Natural killer cell (primary cell): Measurements from ENCODE around the gene RAPGEF4. TPM values are rescaled to one million over a fixed set of nuclear protein-coding genes. Genes with fewer than 3 reads are reported as not detected.
A peak's percentile ranks its signal among the peaks of the same experiment; 100 is the strongest.

Experiments used
- ATAC-seq, 3 donors: fragments of 150-1000 bp in 2 of 3; fragments of 200-7000 bp in 1 of 3; cut with Tn5 transposase; 1 replicate in 1 of 3; 2 replicates in 2 of 3; pipeline ENCODE4 v1.10.0; 2021; ENCODE audit warnings: mild to moderate bottlenecking in 2 of 3, moderate library complexity in 2 of 3
- DNase-seq, 2 donors: peaks; one replicate each; pipeline versions ENCODE4 v3.0.0 to v3.0.0-alpha.2; 2013 to 2021; ENCODE audit warnings: mixed read lengths in 1 of 2
- H3K27ac ChIP-seq: one replicate; pipeline ENCODE4 v1.5.1; 2013; ENCODE audit warnings: mild to moderate bottlenecking, low read length
- H3K27me3 ChIP-seq: one replicate; pipeline ENCODE4 v1.6.1; 2013; ENCODE audit warnings: low read length; ENCODE audit not compliant: control insufficient read depth, insufficient read depth
- H3K36me3 ChIP-seq: one replicate; pipeline ENCODE4 v1.6.1; 2013; ENCODE audit warnings: low read length; ENCODE audit not compliant: control insufficient read depth, insufficient read depth
- H3K4me1 ChIP-seq: one replicate; pipeline ENCODE4 v1.6.1; 2013; ENCODE audit warnings: low read length; ENCODE audit not compliant: control insufficient read depth, insufficient read depth
- H3K4me3 ChIP-seq: one replicate; pipeline ENCODE4 v1.5.1; 2013; ENCODE audit warnings: low read length
- H3K9me3 ChIP-seq: one replicate; pipeline ENCODE4 v1.6.1; 2013; ENCODE audit warnings: low read length; ENCODE audit not compliant: control insufficient read depth, insufficient read depth
- H3K27ac Mint-ChIP-seq, 2 donors: one replicate each; pipeline ENCODE4 v1.8.0; 2022; ENCODE audit warnings: mild to moderate bottlenecking in 2 of 2, mixed read lengths in 2 of 2, moderate library complexity in 1 of 2
- H3K27me3 Mint-ChIP-seq, 2 donors: one replicate each; pipeline ENCODE4 v1.8.0; 2022; ENCODE audit warnings: low read depth in 2 of 2, mixed read lengths in 2 of 2
- H3K36me3 Mint-ChIP-seq: one replicate; pipeline ENCODE4 v1.8.0; 2022; ENCODE audit warnings: mixed read lengths
- H3K4me1 Mint-ChIP-seq, 2 donors: one replicate each; pipeline ENCODE4 v1.8.0; 2022; ENCODE audit warnings: mixed read lengths in 2 of 2
- H3K4me3 Mint-ChIP-seq: one replicate; pipeline ENCODE4 v1.8.0; 2022; ENCODE audit warnings: mild to moderate bottlenecking, moderate library complexity, mixed read lengths
- H3K9me3 Mint-ChIP-seq, 2 donors: one replicate each; pipeline ENCODE4 v1.8.0; 2022; ENCODE audit warnings: mixed read lengths in 2 of 2
- WGBS: methylation state at CpG from one replicate; pipeline ENCODE4 v1.1.7; 2013; ENCODE audit warnings: missing lambda C conversion rate; ENCODE audit not compliant: insufficient coverage; 5-methylcytosine and 5-hydroxymethylcytosine counted together
- intact Hi-C: fragments of 100-400 bp; cut with micrococcal nuclease; formaldehyde crosslinking; loops from one replicate; pipeline ENCODE4 v1.14.2; 2022
- total RNA-seq, 4 donors: library from RNA; stranded (reverse); fragments of 120-200 nt in 1 of 4; gene quantifications; one replicate each; pipeline versions ENCODE4 v1.2.3 to v1.2.4, GENCODE V29; 2013 to 2022
- TF ChIP-seq, protein P1 (sequence below): fragments of 200-600 bp; IDR thresholded peaks from one replicate; pipeline ENCODE4 v1.8.0; 2022; ENCODE audit warnings: antibody characterized with exemption

RAPGEF4 gene
- total RNA-seq, 3 donors from 2014 or later (not counting 1 experiment from before 2014, with no cell fraction given), result 0.50 TPM; not detected in 2

DNA sequence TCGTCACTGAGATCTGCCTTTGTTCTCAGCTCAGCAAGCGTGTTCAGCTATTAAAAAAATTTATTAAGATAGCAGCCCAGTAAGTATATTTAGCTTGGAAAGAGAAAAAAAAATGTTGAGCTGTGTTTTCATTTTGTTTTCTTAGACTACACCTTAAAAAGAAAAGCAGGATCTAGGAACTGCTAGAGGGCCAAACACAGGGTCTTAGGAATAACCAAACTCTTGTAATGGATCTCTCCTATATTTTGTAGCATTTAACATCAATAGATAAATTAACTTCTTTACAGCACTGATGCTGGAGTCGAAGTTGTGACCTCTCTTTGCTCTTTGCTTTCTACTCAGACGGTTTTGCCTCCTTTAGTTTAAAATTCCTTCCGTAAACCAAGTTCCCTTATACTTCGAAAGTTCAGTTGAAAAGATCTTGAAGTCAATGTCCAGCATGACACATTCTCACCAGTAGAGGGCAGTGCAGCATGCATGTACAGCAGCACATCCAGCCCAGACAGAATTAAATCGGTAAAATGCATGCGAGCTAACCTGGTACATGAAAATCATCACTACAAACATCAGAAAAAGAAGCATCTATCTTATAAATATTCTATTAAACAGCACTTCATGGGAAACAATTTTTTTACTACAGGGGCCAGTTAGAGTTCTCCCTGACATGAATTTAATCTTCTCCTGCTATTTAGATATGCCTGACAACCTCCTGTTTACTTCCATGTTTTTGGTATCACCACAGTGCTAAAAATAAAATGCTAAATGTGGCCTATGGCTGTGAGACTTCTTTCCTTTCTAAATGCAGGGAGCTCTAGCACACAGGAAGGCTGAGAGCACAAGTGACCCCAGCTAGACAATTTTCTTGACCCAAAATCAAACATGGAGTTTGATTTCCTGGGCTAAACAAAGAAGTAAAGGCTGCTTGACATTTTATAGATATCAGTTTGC, 291.8 kb downstream of the RAPGEF4 start:
- no peak overlapping the region for H3K27ac Mint-ChIP-seq
- H3K27ac ChIP-seq, result no peak overlapping the region
- H3K27me3 ChIP-seq, result peaks cover 2% of the 10 kb centered on the region
- no peaks in the 10 kb centered on the region for H3K4me1 Mint-ChIP-seq
- no peaks in the 10 kb centered on the region for H3K4me1 ChIP-seq
- ATAC-seq (peak; percentile 72 to 87 (median 84)), DNase-seq (peak; percentile 54 to 90)
- no peaks in the 10 kb centered on the region for H3K9me3 Mint-ChIP-seq
- intact Hi-C loops, result loop anchor here (1.0 kb wide), 2 partner anchors 183 to 1314 kb away; no protein-coding TSS in a partner anchor
- no peaks in the 10 kb centered on the region for H3K36me3 ChIP-seq
- no peaks in the 10 kb centered on the region for H3K9me3 ChIP-seq
- H3K4me3 ChIP-seq, result no peak overlapping the region
- peaks cover 20 to 26% of the 10 kb centered on the region in 2 donors for H3K27me3 Mint-ChIP-seq
- WGBS, result 32% methylated on average over 8 of the region's 8 CpGs
- H3K4me3 Mint-ChIP-seq, result no peak overlapping the region
- TF ChIP-seq, protein P1, sequence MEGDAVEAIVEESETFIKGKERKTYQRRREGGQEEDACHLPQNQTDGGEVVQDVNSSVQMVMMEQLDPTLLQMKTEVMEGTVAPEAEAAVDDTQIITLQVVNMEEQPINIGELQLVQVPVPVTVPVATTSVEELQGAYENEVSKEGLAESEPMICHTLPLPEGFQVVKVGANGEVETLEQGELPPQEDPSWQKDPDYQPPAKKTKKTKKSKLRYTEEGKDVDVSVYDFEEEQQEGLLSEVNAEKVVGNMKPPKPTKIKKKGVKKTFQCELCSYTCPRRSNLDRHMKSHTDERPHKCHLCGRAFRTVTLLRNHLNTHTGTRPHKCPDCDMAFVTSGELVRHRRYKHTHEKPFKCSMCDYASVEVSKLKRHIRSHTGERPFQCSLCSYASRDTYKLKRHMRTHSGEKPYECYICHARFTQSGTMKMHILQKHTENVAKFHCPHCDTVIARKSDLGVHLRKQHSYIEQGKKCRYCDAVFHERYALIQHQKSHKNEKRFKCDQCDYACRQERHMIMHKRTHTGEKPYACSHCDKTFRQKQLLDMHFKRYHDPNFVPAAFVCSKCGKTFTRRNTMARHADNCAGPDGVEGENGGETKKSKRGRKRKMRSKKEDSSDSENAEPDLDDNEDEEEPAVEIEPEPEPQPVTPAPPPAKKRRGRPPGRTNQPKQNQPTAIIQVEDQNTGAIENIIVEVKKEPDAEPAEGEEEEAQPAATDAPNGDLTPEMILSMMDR, result peak; percentile 98
- H3K36me3 Mint-ChIP-seq, result no peaks in the 10 kb centered on the region

DNA sequence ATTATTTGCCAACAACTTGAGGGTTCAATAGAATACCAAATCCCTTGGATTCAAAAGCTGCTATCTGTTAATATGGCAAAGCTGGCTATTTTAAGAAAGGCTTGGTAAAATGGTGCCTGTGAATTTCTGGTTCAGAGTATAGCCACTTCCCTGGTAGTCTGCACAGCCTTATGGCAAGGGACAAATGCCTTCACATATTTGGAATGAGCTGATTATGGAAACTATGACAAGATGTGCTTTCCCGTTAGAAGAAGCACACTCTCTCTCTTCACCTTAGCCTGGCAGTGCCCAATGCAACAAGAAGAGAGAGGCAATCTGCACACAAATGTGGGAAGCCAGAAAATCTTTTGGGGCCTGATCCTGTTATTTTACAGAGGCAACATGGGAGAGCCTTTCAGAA, 292.5 kb downstream of the RAPGEF4 start:
- peaks cover 20 to 33% of the 10 kb centered on the region in 2 donors for H3K27me3 Mint-ChIP-seq
- intact Hi-C loops, result no loop called here

DNA sequence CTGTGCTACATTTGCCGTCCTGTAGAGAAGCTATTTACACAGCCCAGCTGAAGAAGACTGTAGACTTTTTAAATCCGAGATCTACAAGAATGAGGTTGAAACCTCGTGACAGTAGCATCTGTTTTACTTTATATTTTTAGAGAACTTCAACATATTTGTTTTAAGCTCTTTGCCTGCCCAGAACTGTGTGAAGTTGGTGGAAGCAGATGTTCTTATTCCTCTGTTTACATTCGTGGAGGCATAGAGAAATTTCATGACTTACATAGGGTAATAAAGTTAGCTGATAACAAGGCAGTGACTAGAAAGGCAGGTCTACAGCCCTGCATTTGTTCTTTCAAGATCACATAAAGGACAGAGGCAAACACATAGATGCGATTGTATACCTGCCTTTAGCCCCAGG, 293.0 kb downstream of the RAPGEF4 start:
- ATAC-seq (no peak), DNase-seq (no peak)
- intact Hi-C loops, result no loop called here
- Histone ChIP-seq H3K36me3 (no peaks in the 10 kb centered on the region), H3K27ac (no peak overlapping the region), H3K9me3 (no peaks in the 10 kb centered on the region), H3K27me3 (no peaks in the 10 kb centered on the region), H3K4me3 (no peak overlapping the region), H3K4me1 (no peaks in the 10 kb centered on the region)
- Mint-ChIP-seq H3K27ac (no peak overlapping the region), H3K4me1 (no peaks in the 10 kb centered on the region), H3K27me3 (peaks cover 20 to 33% of the 10 kb centered on the region in 2 donors), H3K36me3 (no peaks in the 10 kb centered on the region), H3K9me3 (no peaks in the 10 kb centered on the region), H3K4me3 (no peak overlapping the region)
- TF ChIP-seq, protein P1, result no peak
- WGBS, result 80% methylated on average over 4 of the region's 5 CpGs

More for the DNA sequence above, 292.5 kb downstream of the RAPGEF4 start:
- TF ChIP-seq, protein P1, result no peak
- no peaks in the 10 kb centered on the region for H3K4me1 ChIP-seq
- no peaks in the 10 kb centered on the region for H3K9me3 ChIP-seq
- no peaks in the 10 kb centered on the region for H3K36me3 Mint-ChIP-seq
- ATAC-seq (no peak), DNase-seq (no peak)
- WGBS, result 100% methylated on average over 1 of the region's 1 CpG
- no peak overlapping the region for H3K27ac ChIP-seq
- no peaks in the 10 kb centered on the region for H3K4me1 Mint-ChIP-seq
- no peaks in the 10 kb centered on the region for H3K9me3 Mint-ChIP-seq
- no peaks in the 10 kb centered on the region for H3K36me3 ChIP-seq
- H3K27ac Mint-ChIP-seq, result no peak overlapping the region
- H3K4me3 ChIP-seq, result no peak overlapping the region
- no peak overlapping the region for H3K4me3 Mint-ChIP-seq
- no peaks in the 10 kb centered on the region for H3K27me3 ChIP-seq
